ENCODE measurements around the gene BLOC1S5. TPM values are rescaled to one million over a fixed set of nuclear protein-coding genes. Genes with fewer than 3 reads are reported as not detected.

The BLOC1S5 gene
- total and polyA plus RNA-seq, 2 of the 8 experiments (the other 6 are each of a cell fraction or from before 2014, with no cell fraction given): 3.4 to 17.2 TPM

DNA sequence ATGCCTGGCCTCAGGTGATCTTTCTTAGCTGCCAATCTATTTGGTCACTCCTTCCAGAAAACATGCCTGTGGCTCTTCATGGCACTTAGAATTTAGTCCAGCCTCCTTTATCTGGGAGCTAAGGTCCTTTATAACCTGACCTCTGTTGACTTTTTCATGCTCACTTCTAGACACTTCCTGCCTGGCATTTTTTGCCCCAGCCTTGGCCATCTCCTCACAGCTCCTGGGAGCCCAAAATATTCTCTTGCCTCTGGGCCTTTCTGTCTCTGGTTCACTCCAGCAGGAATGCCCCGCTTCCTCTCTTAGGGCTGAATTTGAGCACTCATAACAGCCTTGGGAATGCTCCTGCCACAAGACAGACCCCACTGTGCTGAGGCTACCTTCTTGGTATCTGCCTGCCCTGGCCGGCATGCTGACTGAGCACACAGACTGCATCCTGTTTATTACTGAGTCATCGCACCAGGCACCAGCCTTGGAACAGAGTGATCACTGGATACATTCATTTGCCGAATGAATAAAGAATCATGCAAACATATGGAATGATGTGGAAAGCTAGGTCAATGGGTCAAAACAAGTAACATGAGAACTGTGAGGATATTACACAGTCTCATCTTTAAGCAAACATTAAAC, 44.0 kb upstream of the BLOC1S5 start:
- no peak overlapping the region for H2BK120ac ChIP-seq (replicated peaks; ENCODE audit: low read depth, low read length)
- H3K79me1 ChIP-seq (ENCODE audit: low read depth, low read length): no peaks in the 10 kb centered on the region
- H2BK15ac ChIP-seq (ENCODE audit: low read length): 0 out of 2 replicates have a peak overlapping the region, but pooled peaks have one; percentile 11
- H3K23me2 ChIP-seq (ENCODE audit: low read depth, low read length): no peaks in the 10 kb centered on the region
- H3K36me3 ChIP-seq (ENCODE audit: control insufficient read depth in 2 of 4, insufficient read depth in 4 of 4, low read length in 3 of 4): no peaks in the 10 kb centered on the region
- WGBS, 2 experiments (ENCODE audit: extremely low coverage in 1 of 2, insufficient coverage in 1 of 2, insufficient read length in 1 of 2, insufficient replicate concordance in 2 of 2, low coverage in 1 of 2, low lambda C conversion rate in 2 of 2, missing lambda C conversion rate in 1 of 2): 88% methylated on average over 4 of the region's 4 CpGs; no CpG with 5 or more reads in 1 of the 2 experiments
- no peak overlapping the region for H3K14ac ChIP-seq (ENCODE audit: insufficient read length)
- no peaks in the 10 kb centered on the region for H3K4me1 ChIP-seq (replicated peaks in 1 of 4; ENCODE audit: control insufficient read depth in 3 of 4, insufficient read depth in 4 of 4, low read length in 3 of 4)
- H3K23ac ChIP-seq (ENCODE audit: insufficient read length): no peak overlapping the region
- H3K56ac ChIP-seq (replicated peaks; ENCODE audit: insufficient read length, low read depth, low read length): no peak overlapping the region
- no peak overlapping the region for H3K4me2 ChIP-seq (ENCODE audit: insufficient read depth in 1 of 2, low read depth in 2 of 2, low read length in 2 of 2)
- no peak overlapping the region for H2BK20ac ChIP-seq (ENCODE audit: low read length)
- no peak overlapping the region for H3K4ac ChIP-seq (replicated peaks; ENCODE audit: insufficient read length, low read depth, low read length)
- H3K18ac ChIP-seq (ENCODE audit: extremely low read depth, low read length): no peak overlapping the region
- no peak overlapping the region for H3K27ac ChIP-seq (ENCODE audit: low read depth, low read length)
- no peaks in the 10 kb centered on the region for H3K27me3 ChIP-seq (replicated peaks in 1 of 4; ENCODE audit: control insufficient read depth in 3 of 4, extremely low read depth in 1 of 4, insufficient read depth in 3 of 4, low read length in 3 of 4)
- ChIA-PET POLR2A (ENCODE audit: partially characterized antibody) (no interaction called here), CTCF (ENCODE audit: partially characterized antibody) (no interaction called here)
- no peak overlapping the region for H3K9ac ChIP-seq (replicated peaks in 1 of 4; ENCODE audit: extremely low read depth in 1 of 4, low read depth in 3 of 4, low read length in 3 of 4)
- H2BK12ac ChIP-seq (ENCODE audit: low read depth, low read length): no peak overlapping the region
- no peak for DNase-seq (ENCODE audit: low read depth in 1 of 2, low spot score in 2 of 2)
- FAIRE-seq: no peak
- no peak overlapping the region for H2AK5ac ChIP-seq (ENCODE audit: low read depth, low read length)
- TF ChIP-seq ASH2L (IDR thresholded peaks at IDR 0.05; ENCODE audit: low read length): no peak
- no peak for TF ChIP-seq TEAD4 (IDR thresholded peaks at IDR 0.05; ENCODE audit: low read depth, low read length)
- no peak for TF ChIP-seq HDAC2 (IDR thresholded peaks at IDR 0.05; ENCODE audit: borderline replicate concordance in 1 of 2, low read depth in 2 of 2, low read length in 2 of 2)
- no peak for TF ChIP-seq MAFK (IDR thresholded peaks at IDR 0.05; ENCODE audit: low read depth, low read length)
- TF ChIP-seq RXRA (IDR thresholded peaks at IDR 0.05; ENCODE audit: insufficient read depth, low read depth, low read length): no peak
- TF ChIP-seq TAF1 (IDR thresholded peaks at IDR 0.05; ENCODE audit: low read depth, low read length): no peak
- TF ChIP-seq GABPA (IDR thresholded peaks at IDR 0.05; ENCODE audit: borderline replicate concordance, insufficient read depth, low read length): no peak
- TF ChIP-seq CBX8 (IDR thresholded peaks at IDR 0.05; ENCODE audit: borderline replicate concordance, low read depth, low read length): no peak
- no peak for TF ChIP-seq PHF8 (conservative IDR thresholded peaks at IDR 0.05; ENCODE audit: low read depth, low read length)
- no peak for TF ChIP-seq CHD2 (IDR thresholded peaks at IDR 0.05; ENCODE audit: low read length)
- no peak for TF ChIP-seq TCF12 (IDR thresholded peaks at IDR 0.05; ENCODE audit: low read depth, low read length)
- no peak for TF ChIP-seq SRF (IDR thresholded peaks at IDR 0.05; ENCODE audit: low read depth, low read length)
- H3K79me2 ChIP-seq (ENCODE audit: control insufficient read depth in 1 of 2, insufficient read depth in 2 of 2, low read length in 2 of 2): no peaks in the 10 kb centered on the region
- no peak overlapping the region for H4K91ac ChIP-seq (replicated peaks; ENCODE audit: insufficient read length, low read length)
- H3K4me3 ChIP-seq (ENCODE audit: extremely low read depth in 1 of 4, insufficient read depth in 2 of 4, low read depth in 3 of 4, low read length in 4 of 4): no peak overlapping the region
- no peak overlapping the region for H4K5ac ChIP-seq (ENCODE audit: insufficient read length, low read depth, low read length)
- H3K9me3 ChIP-seq (ENCODE audit: insufficient read depth in 2 of 2, low read depth in 1 of 2, low read length in 1 of 2): no peaks in the 10 kb centered on the region
- no peak overlapping the region for H4K8ac ChIP-seq (ENCODE audit: extremely low read depth, insufficient read depth, low read length)
- no peak overlapping the region for H2AFZ ChIP-seq (ENCODE audit: low read length)
- H2BK5ac ChIP-seq (ENCODE audit: low read depth, low read length): no peak overlapping the region
- no peaks in the 10 kb centered on the region for H4K20me1 ChIP-seq (replicated peaks in 1 of 2; ENCODE audit: control insufficient read depth in 1 of 2, insufficient read depth in 2 of 2, low read length in 2 of 2)
